ENCODE results near the gene ZFAND2B. TPM values are rescaled to one million over a fixed set of nuclear protein-coding genes. Genes with fewer than 3 reads are reported as not detected.

ZFAND2B gene
- total RNA-seq, 2 experiments from 2014 or later: 31.9 to 34.4 TPM

DNA sequence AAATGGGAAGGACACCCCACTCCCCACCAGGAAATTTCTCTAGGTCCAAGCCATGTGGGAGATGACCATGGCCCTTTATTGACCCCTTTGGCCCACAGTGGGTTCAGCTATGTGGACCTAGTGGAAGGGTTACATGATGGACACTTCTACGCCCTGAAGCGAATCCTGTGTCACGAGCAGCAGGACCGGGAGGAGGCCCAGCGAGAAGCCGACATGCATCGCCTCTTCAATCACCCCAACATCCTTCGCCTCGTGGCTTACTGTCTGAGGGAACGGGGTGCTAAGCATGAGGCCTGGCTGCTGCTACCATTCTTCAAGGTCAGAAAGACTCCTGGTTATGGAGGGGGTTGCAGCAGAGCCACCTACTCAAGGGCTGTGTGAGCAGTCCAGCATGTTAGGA, 40.0 kb downstream of the ZFAND2B start:
- CTCF ChIA-PET: interaction anchor here (2.2 to 6.8 kb wide), 3 partner anchors 9 to 48 kb away, joined by 9 to 51 read pairs (median 19); partner anchors contain the start of genes DNAJB2 and TUBA4A

DNA sequence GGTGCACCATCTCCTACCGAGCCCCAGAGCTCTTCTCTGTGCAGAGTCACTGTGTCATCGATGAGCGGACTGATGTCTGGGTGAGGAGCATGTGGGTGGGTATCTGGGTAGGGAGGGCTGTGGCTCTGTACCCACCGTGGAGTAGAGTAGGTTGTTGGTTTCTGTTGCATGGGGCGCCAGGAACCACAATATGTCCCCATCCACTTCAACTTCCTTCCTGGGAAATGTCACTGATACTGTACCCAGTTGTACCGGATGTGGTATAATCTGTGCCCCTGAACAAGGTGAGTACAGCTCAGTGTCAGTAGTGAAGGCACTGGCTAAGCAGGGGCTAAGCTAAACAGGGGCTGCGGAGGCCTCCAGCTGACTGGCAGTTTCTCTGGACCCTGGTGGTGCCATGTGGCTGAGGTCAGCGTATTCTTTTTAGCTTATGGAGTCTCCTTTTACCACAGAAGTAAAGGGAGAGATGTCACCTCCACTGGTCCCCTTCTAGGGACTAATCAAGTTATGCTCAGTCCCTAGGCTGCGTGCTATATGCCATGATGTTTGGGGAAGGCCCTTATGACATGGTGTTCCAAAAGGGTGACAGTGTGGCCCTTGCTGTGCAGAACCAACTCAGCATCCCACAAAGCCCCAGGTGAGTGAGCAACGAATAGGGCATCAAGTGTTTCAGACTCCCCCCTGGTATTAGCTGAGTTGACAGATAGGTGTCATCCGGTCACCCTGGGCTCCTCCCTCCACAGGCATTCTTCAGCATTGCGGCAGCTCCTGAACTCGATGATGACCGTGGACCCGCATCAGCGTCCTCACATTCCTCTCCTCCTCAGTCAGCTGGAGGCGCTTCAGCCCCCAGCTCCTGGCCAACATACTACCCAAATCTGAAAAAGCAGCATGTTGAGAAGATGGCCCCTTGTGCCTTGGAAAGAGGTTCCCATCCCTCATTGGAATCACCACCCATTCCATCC, 41.4 kb downstream of the ZFAND2B start:
- DNase-seq: peak; percentile 83
- Mint-ChIP-seq H3K9me3 (no peaks in the 10 kb centered on the region), H3K27me3 (no peaks in the 10 kb centered on the region), H3K36me3 (peaks cover 60% of the 10 kb centered on the region), H3K4me3 (peak overlapping the region; percentile 57), H3K4me1 (ENCODE audit: low read depth) (peaks cover 85% of the 10 kb centered on the region), H3K27ac (peak overlapping the region; percentile 98)
- intact Hi-C loops (cut with micrococcal nuclease): loop anchor here (1.0 to 5.0 kb wide), 2 partner anchors 31 to 851 kb away; partner anchors contain the start of genes CTDSP1 and DNAJB2
- ChIA-PET CTCF (interaction anchor here (0.7 to 6.8 kb wide), 8 partner anchors 18 to 144 kb away, joined by 3 to 51 read pairs (median 6); partner anchors contain the start of genes ANKZF1, ATG9A, CNPPD1 and DNAJB2), POLR2A (interaction anchor here (1.6 to 3.3 kb wide), 3 partner anchors 18 to 31 kb away, joined by 9 to 32 read pairs (median 15); partner anchors contain the start of genes ABCB6, ANKZF1, ATG9A and DNAJB2)

More for the DNA sequence above, 40.0 kb downstream of the ZFAND2B start:
- Mint-ChIP-seq H3K27ac (peak overlapping the region; percentile 98), H3K9me3 (no peaks in the 10 kb centered on the region), H3K27me3 (no peaks in the 10 kb centered on the region), H3K36me3 (peaks cover 47% of the 10 kb centered on the region), H3K4me3 (peak overlapping the region; percentile 98), H3K4me1 (ENCODE audit: low read depth) (peaks cover 74% of the 10 kb centered on the region)
- intact Hi-C loops (cut with micrococcal nuclease): loop anchor here (5.0 kb wide), 1 partner anchor 849 kb away; the partner anchor contains the start of gene CTDSP1
- no peak for DNase-seq
- POLR2A ChIA-PET: interaction anchor here (2.2 to 2.6 kb wide), 2 partner anchors 8 to 33 kb away, joined by 22 to 43 read pairs; partner anchors contain the start of genes DNAJB2, TUBA4A and TUBA4B

DNA sequence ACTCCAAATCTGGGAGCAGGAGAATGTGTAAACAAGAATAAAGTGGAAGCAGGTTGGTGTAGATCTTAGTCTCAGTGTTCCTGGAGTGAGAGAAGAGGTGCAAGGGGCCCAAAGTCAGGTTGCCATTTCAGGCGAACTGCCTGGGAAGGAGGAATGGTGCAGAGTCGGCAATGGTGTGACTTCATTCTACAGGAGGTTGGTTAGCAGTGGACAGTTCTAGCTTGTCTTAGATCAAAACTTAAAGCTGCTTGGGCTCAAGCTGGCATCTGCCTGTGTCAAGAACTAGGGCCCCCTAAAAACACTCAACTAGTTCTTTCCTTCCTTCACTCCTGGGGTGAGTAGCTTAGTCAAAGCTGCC, 42.2 kb downstream of the ZFAND2B start:
- H3K27ac Mint-ChIP-seq: peak overlapping the region; percentile 98
- peaks cover 60% of the 10 kb centered on the region for H3K36me3 Mint-ChIP-seq
- intact Hi-C loops (cut with micrococcal nuclease): loop anchor here (5.0 kb wide), 1 partner anchor 852 kb away; the partner anchor contains the start of gene CTDSP1
- H3K4me1 Mint-ChIP-seq (ENCODE audit: low read depth): peaks cover 80% of the 10 kb centered on the region
- CTCF ChIA-PET: interaction anchor here (1.0 to 6.8 kb wide), 10 partner anchors 19 to 190 kb away, joined by 3 to 51 read pairs (median 4); partner anchors contain the start of genes ANKZF1, ATG9A, CNPPD1 and DNAJB2
- H3K9me3 Mint-ChIP-seq: no peaks in the 10 kb centered on the region
- H3K27me3 Mint-ChIP-seq: no peaks in the 10 kb centered on the region
- DNase-seq: no peak
- POLR2A ChIA-PET: interaction anchor here (1.0 to 3.3 kb wide), 5 partner anchors 19 to 30 kb away, joined by 3 to 32 read pairs (median 12); partner anchors contain the start of genes ABCB6, ANKZF1, ATG9A and DNAJB2
- H3K4me3 Mint-ChIP-seq: peak overlapping the region; percentile 68

DNA sequence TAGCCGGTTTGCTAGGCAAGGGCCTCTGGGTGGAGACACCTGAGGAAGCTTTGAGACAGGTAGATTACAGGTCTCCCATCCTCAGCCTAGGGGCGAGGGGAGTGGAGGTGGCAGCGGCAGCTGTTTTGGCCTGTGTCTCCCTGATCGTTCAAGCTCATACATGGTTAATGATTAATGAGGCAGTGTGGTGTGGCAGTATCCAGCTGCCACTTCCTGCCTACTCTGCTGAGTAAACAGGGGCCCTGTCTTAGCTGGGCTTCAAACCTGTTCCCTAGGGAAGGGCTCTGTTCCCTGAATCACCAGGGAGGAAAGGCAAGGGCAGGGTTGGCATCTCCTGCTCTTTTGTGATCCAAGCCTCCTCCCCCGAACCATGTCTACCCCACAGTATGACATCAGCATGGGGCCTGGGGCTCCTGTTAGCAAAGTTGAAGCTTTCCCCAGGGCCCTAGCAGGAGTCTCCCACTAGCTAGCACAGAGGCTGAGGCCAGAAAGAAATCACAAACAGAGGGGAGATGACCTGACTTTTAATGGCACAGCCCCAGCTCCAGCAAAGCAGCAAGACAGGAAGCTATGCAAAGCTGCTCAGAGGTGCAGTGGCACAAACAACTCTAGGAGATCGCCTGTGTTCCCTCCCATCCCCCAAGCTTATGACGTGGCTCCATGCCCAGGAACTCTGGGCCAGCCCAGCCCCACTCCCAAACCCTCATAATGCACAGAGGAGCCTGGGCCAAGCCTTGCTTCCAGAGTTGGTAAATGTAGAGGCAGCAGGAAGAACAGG, 42.8 kb downstream of the ZFAND2B start:
- peak overlapping the region; percentile 68 for H3K4me3 Mint-ChIP-seq
- no peaks in the 10 kb centered on the region for H3K9me3 Mint-ChIP-seq
- H3K27ac Mint-ChIP-seq: peak overlapping the region; percentile 98
- peaks cover 60% of the 10 kb centered on the region for H3K36me3 Mint-ChIP-seq
- CTCF ChIA-PET: interaction anchor here (1.0 to 6.8 kb wide), 11 partner anchors 20 to 191 kb away, joined by 3 to 51 read pairs (median 4); partner anchors contain the start of genes ANKZF1, ATG9A, CNPPD1 and DNAJB2
- intact Hi-C loops (cut with micrococcal nuclease): loop anchor here (5.0 kb wide), 1 partner anchor 852 kb away; the partner anchor contains the start of gene CTDSP1
- H3K27me3 Mint-ChIP-seq: no peaks in the 10 kb centered on the region
- peak; percentile 62 for DNase-seq
- H3K4me1 Mint-ChIP-seq (ENCODE audit: low read depth): peaks cover 75% of the 10 kb centered on the region
- POLR2A ChIA-PET: interaction anchor here (1.0 to 3.3 kb wide), 6 partner anchors 20 to 43 kb away, joined by 3 to 32 read pairs (median 8); partner anchors contain the start of genes ABCB6, ANKZF1, ATG9A and DNAJB2

DNA sequence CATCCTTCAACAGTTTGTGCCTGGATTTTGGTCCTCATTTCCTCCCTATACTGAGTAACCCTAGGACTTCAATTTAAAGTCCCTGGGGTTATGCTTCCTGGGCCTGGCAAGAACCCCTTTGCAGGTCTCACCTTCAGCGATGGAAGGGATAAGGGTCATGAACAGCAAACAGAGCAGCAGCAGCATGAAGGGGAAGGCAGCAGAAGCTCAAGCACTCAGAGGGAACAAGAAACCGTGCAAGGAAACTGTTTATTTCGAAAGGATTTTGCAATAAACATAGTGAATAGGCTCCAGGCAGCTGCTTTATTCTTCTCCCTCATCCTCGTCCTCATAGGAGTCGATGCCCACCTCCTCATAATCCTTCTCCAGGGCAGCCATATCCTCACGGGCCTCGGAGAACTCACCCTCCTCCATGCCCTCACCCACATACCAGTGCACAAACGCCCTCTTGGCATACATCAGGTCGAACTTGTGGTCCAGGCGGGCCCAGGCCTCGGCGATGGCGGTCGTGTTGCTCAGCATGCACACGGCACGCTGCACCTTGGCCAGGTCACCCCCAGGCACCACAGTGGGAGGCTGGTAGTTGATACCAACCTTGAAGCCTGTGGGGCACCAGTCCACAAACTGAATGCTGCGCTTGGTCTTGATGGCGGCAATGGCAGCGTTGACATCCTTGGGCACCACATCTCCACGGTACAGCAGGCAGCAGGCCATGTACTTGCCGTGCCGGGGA, 43.6 kb downstream of the ZFAND2B start:
- DNase-seq: no peak
- POLR2A ChIA-PET: interaction anchor here (1.6 to 3.3 kb wide), 5 partner anchors 20 to 44 kb away, joined by 3 to 32 read pairs (median 12); partner anchors contain the start of genes ABCB6, ANKZF1, ATG9A and DNAJB2
- Mint-ChIP-seq H3K27ac (peak overlapping the region; percentile 98), H3K27me3 (no peaks in the 10 kb centered on the region), H3K36me3 (peaks cover 60% of the 10 kb centered on the region), H3K4me3 (peak overlapping the region; percentile 68), H3K4me1 (ENCODE audit: low read depth) (peaks cover 74% of the 10 kb centered on the region), H3K9me3 (no peaks in the 10 kb centered on the region)
- intact Hi-C loops (cut with micrococcal nuclease): loop anchor here (10.0 kb wide), 1 partner anchor 595 kb away; the partner anchor contains the start of genes BCS1L and ZNF142
- CTCF ChIA-PET: interaction anchor here (1.0 to 6.8 kb wide), 6 partner anchors 28 to 192 kb away, joined by 3 to 51 read pairs (median 7); partner anchors contain the start of gene DNAJB2

DNA sequence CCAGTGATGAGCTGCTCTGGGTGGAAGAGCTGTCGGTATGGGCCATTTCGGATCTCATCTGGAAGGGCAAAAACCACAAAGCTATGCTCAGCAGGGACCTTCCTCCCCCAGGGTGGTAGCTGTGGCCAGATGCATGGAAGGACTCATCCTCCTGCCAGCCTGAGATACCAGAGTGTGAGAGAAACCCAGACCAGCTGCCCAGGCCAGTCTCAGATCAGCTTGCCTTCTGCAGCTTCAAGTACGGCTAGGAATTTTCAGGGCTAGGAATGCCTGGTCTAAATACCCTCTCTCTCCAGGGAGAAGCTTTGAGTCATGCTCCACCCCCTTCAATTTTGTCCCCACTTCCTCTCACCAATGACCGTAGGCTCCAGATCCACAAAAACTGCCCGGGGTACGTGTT, 45.1 kb downstream of the ZFAND2B start:
- intact Hi-C loops (cut with micrococcal nuclease): loop anchor here (10.0 kb wide), 1 partner anchor 597 kb away; the partner anchor contains the start of genes BCS1L and ZNF142
- DNase-seq: no peak
- Mint-ChIP-seq H3K9me3 (no peaks in the 10 kb centered on the region), H3K27ac (peak overlapping the region; percentile 97), H3K27me3 (no peaks in the 10 kb centered on the region), H3K4me1 (ENCODE audit: low read depth) (peaks cover 73% of the 10 kb centered on the region), H3K4me3 (peak overlapping the region; percentile 86), H3K36me3 (peaks cover 57% of the 10 kb centered on the region)
- ChIA-PET CTCF (interaction anchor here (0.9 to 8.2 kb wide), 6 partner anchors 11 to 92 kb away, joined by 3 to 95 read pairs (median 4); partner anchors contain the start of gene DNAJB2), POLR2A (interaction anchor here (0.9 to 4.7 kb wide), 6 partner anchors 12 to 75 kb away, joined by 4 to 85 read pairs (median 8); partner anchors contain the start of genes ANKZF1, ATG9A, CNPPD1 and DNAJB2)

DNA sequence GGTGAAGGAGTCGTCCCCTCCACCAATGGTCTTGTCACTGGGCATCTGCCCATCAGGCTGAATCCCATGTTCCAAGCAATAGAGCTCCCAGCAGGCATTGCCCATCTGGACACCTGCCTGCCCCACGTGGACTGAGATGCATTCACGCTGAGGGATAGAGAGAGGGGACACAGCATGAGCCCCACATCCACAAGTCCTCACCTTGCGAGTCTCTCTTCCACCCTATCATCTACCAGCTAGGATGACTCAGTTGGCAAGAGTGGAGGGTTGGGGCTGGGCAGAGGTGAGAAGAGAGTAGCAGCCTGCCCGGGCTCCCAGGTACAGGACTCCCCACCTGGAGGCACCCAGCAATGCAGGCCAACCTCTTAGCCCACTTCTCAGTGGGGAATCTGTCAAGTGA, 45.5 kb downstream of the ZFAND2B start:
- Mint-ChIP-seq H3K4me1 (ENCODE audit: low read depth) (peaks cover 68% of the 10 kb centered on the region), H3K9me3 (no peaks in the 10 kb centered on the region), H3K27ac (peak overlapping the region; percentile 97), H3K4me3 (peak overlapping the region; percentile 86), H3K27me3 (no peaks in the 10 kb centered on the region), H3K36me3 (peaks cover 54% of the 10 kb centered on the region)
- peak; percentile 57 for DNase-seq
- intact Hi-C loops (cut with micrococcal nuclease): loop anchor here (10.0 kb wide), 1 partner anchor 597 kb away; the partner anchor contains the start of genes BCS1L and ZNF142
- ChIA-PET CTCF (interaction anchor here (0.9 to 8.2 kb wide), 6 partner anchors 10 to 137 kb away, joined by 3 to 95 read pairs (median 4); partner anchors contain the start of gene DNAJB2), POLR2A (interaction anchor here (1.1 to 4.7 kb wide), 6 partner anchors 12 to 76 kb away, joined by 4 to 85 read pairs (median 8); partner anchors contain the start of genes ANKZF1, ATG9A, CNPPD1 and DNAJB2)

DNA sequence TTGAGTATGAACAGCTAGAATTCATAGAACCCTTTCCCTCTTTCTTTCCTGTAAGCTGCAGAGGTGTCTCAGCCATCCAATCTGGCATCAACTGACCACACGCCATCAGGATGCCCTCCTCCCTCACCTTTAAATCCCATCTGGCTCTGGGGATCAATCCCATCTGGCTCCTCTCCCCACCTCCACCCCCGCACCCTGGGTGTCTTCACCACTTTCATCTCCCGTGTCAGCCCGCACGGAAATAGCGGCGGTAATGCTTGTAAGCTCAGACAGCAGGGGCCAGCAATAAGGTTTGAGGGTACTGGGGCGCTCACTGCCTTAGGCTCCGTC, 46.0 kb downstream of the ZFAND2B start:
- intact Hi-C loops (cut with micrococcal nuclease): loop anchor here (10.0 kb wide), 1 partner anchor 598 kb away; the partner anchor contains the start of genes BCS1L and ZNF142
- DNase-seq: no peak
- Mint-ChIP-seq H3K4me3 (peak overlapping the region; percentile 86), H3K27me3 (no peaks in the 10 kb centered on the region), H3K36me3 (peaks cover 51% of the 10 kb centered on the region), H3K4me1 (ENCODE audit: low read depth) (peaks cover 64% of the 10 kb centered on the region), H3K27ac (peak overlapping the region; percentile 97), H3K9me3 (no peaks in the 10 kb centered on the region)
- POLR2A ChIA-PET: interaction anchor here (0.7 to 4.7 kb wide), 11 partner anchors 7 to 848 kb away, joined by 4 to 85 read pairs (median 8); partner anchors contain the start of genes ABCB6, ANKZF1, ATG9A and CNPPD1
- CTCF ChIA-PET: interaction anchor here (0.5 to 8.2 kb wide), 8 partner anchors 14 to 1085 kb away, joined by 3 to 95 read pairs (median 4); partner anchors contain the start of genes ANKZF1, ATG9A and DNAJB2

DNA sequence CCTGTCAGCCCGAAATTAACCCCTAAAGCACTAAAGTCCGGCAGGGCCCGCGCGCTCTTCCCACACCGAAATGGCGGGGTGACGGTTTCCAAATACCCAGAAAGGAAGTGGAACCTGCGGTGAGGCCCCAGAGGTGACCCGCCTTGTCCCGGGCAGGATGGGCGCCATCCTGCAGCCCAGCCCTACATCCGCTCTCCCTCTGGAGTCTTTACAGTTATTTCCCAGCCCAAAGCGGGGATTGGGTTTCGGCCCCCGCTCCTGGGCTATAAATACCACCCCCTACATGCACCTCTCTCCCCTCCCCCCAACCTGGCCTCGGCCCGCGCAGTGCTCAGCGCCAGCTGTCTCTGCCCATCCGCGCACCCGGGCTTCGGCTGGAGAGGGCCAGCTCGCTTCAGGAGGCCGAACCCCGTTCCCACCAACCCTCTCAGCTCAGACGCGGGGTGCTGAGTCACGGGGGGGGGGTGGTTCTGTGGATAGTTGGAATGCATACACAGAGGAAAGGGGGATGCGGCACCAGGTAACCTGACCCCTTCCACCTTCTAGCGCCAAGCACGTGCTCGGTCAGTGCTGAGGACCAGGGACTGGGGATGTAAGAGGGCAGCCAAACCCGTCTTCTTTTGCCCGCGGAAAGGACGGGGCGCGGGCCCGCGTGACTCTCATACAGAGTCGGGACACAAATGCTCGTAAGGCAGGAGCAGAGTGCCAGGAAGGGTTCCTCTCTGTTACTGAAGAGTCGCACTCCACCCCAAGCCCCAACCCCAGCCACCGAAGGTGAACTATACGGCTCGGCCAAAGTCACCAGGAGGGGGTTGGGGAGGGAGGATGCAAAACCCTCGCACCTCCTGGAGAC, 46.5 kb downstream of the ZFAND2B start, which contains the start of gene TUBA4B:
TUBA4B (plus strand) TSS at position 344 of the 853 bp plus-strand sequence; CDS start at position 509, 165 bp downstream.
- Mint-ChIP-seq H3K9me3 (no peaks in the 10 kb centered on the region), H3K27ac (peak within 1 kb of the TSS; percentile 97), H3K4me3 (peak within 1 kb of the TSS; percentile 86), H3K4me1 (ENCODE audit: low read depth) (peaks cover 58% of the 10 kb centered on the region), H3K27me3 (no peaks in the 10 kb centered on the region), H3K36me3 (peaks cover 46% of the 10 kb centered on the region)
- ChIA-PET POLR2A (interaction anchor here (0.7 to 4.7 kb wide), 15 partner anchors 8 to 848 kb away, joined by 3 to 85 read pairs (median 6); partner anchors contain the start of genes ABCB6, ANKZF1, ATG9A and CNPPD1), CTCF (interaction anchor here (0.5 to 8.2 kb wide), 6 partner anchors 14 to 1085 kb away, joined by 3 to 95 read pairs (median 4); partner anchors contain the start of genes ANKZF1, ATG9A and DNAJB2)
- intact Hi-C loops (cut with micrococcal nuclease): loop anchor here (1.0 to 10.0 kb wide), 6 partner anchors 8 to 598 kb away; partner anchors contain the start of genes ABCB6, BCS1L, DNAJB2 and GLB1L
- DNase-seq: peak; percentile 79

Data from activated CD4-positive, alpha-beta memory T cell treated with anti-CD3 and anti-CD28 coated beads for 36 hours (primary cell).